Subcutaneous adipose tissue (tissue), 4 donors: ENCODE data around the gene HOXA2. TPM values are rescaled to one million over a fixed set of nuclear protein-coding genes. Genes with fewer than 3 reads are reported as not detected.

ENCODE experiments used
- CTCF ChIP-seq: fragments of 450-650 bp; IDR thresholded peaks from one replicate; pipeline ENCODE4 v1.5.1; 2016; ENCODE audit warnings: low read depth, mild to moderate bottlenecking, control low read depth, antibody characterized with exemption, moderate library complexity
- small RNA-seq: library from RNA; depleted of rRNA; stranded (forward); fragments of <200 nt; gene quantifications from one replicate; pipeline ENCODE3, GENCODE V24; 2016
- total RNA-seq, 4 donors: library from RNA; depleted of rRNA; stranded (reverse); fragments of >200 nt; gene quantifications; one replicate each; pipeline ENCODE4 v1.1.0, GENCODE V29; 2016

HOXA2 gene
- total RNA-seq, 4 donors from 2014 or later: 0.51 to 1.7 (median 0.88) TPM; not detected in 1

GRCh38 chr7:27064159-27064558 is 38.3 kb downstream of the HOXA2 start:
- TF ChIP-seq CTCF: no peak

GRCh38 chr7:27062946-27063345 is 39.5 kb downstream of the HOXA2 start:
- no peak for TF ChIP-seq CTCF

- no peak for TF ChIP-seq CTCF
Observed at GRCh38 chr7:27053153-27053552, 49.3 kb downstream of the HOXA2 start.

- no peak for TF ChIP-seq CTCF
Observed at GRCh38 chr7:27051451-27051850, 51.0 kb downstream of the HOXA2 start.

Small RNAs within 50 kb of the gene (small RNA-seq; reads per million reads assigned to genes)
- gene AC004080.5: not detected
- gene RF01977: not detected

Other genes with a start within 250 kb of the HOXA2 start
- 10 to 100 TPM; 27.5 to 45.2 (median 31.9) TPM for gene SKAP2, start 238.1 kb downstream of the HOXA2 start, total RNA-seq
- 1 to 10 TPM in 1 of 4 donors, under 1 TPM in 3; 0.33 to 1.5 (median 0.60) TPM for gene HOXA1, start 6.7 kb downstream of the HOXA2 start, total RNA-seq
- gene HOXA4, start 28.1 kb upstream of the HOXA2 start, total RNA-seq: 1 to 10 TPM in 3 of 4 donors, not detected in 1; 1.2 to 2.4 (median 1.5) TPM
- gene HOXA5, start 41.0 kb upstream of the HOXA2 start, total RNA-seq: 1 to 10 TPM; 2.9 to 6.4 (median 4.7) TPM
- gene HOXA6, start 45.1 kb upstream of the HOXA2 start, total RNA-seq: 1 to 10 TPM; 1.3 to 5.3 (median 2.8) TPM
- 1 to 10 TPM; 3.4 to 3.9 (median 3.6) TPM for gene HOXA3, start 49.9 kb upstream of the HOXA2 start, total RNA-seq
- 1 to 10 TPM; 2.8 to 4.3 (median 3.6) TPM for gene HOXA7, start 54.0 kb upstream of the HOXA2 start, total RNA-seq
- gene HOXA9, start 62.9 kb upstream of the HOXA2 start, total RNA-seq: 10 to 100 TPM in 1 of 4 donors, 1 to 10 TPM in 3; 5.4 to 10.9 (median 9.0) TPM
- gene HOXA10, start 71.6 kb upstream of the HOXA2 start, total RNA-seq: 10 to 100 TPM; 17.3 to 22.6 (median 20.9) TPM
- gene HOXA11, start 82.5 kb upstream of the HOXA2 start, total RNA-seq: 1 to 10 TPM; 1.8 to 4.1 (median 1.9) TPM
- under 1 TPM in 3 of 4 donors, not detected in 1; 0.44 to 0.68 (median 0.65) TPM for gene HOXA13, start 97.4 kb upstream of the HOXA2 start, total RNA-seq
- not detected for gene EVX1, start 140.1 kb upstream of the HOXA2 start, total RNA-seq